Measurements from ENCODE around the gene SLCO6A1.

Gene SLCO6A1

GRCh38 chr5:102451082-102451481 lies 47.7 kb downstream of the SLCO6A1 start:
- no peak for DNase-seq

GRCh38 chr5:102450313-102450990 lies 48.3 kb downstream of the SLCO6A1 start:
- DNase-seq: no peak

- no peak for DNase-seq
These were observed 65.3 kb downstream of the SLCO6A1 start for GRCh38 chr5:102433473-102433872.

- no peak for DNase-seq
These were observed 77.2 kb downstream of the SLCO6A1 start for GRCh38 chr5:102421647-102422046.

GRCh38 chr5:102418531-102418930 lies 80.3 kb downstream of the SLCO6A1 start:
- DNase-seq: no peak

- no peak for DNase-seq
These were observed 84.4 kb downstream of the SLCO6A1 start for GRCh38 chr5:102414448-102414847.

- DNase-seq: no peak
These were observed 110.6 kb downstream of the SLCO6A1 start for GRCh38 chr5:102388235-102388634.

- DNase-seq: no peak
These were observed 113.4 kb downstream of the SLCO6A1 start for GRCh38 chr5:102385365-102385764.

GRCh38 chr5:102380174-102380573 lies 118.6 kb downstream of the SLCO6A1 start:
- no peak for DNase-seq

GRCh38 chr5:102375876-102376275 lies 122.9 kb downstream of the SLCO6A1 start:
- no peak for DNase-seq

- no peak for DNase-seq
These were observed 123.5 kb downstream of the SLCO6A1 start for GRCh38 chr5:102375272-102375671.

- DNase-seq: no peak
These were observed 130.4 kb downstream of the SLCO6A1 start for GRCh38 chr5:102368392-102368791.

GRCh38 chr5:102341681-102342288 lies 157.0 kb downstream of the SLCO6A1 start:
- DNase-seq: no peak

GRCh38 chr5:102324714-102325113 lies 174.1 kb downstream of the SLCO6A1 start:
- no peak for DNase-seq
